H1 (cell line): Measurements from ENCODE around the gene LRRK1.

Experiments
- ATF2 ChIP-seq: IDR thresholded peaks from 2 replicates; pipeline ENCODE4 v1.6.1; 2012; ENCODE audit warnings: low read length, inconsistent platforms
- CBX5 ChIP-seq: fragments of 300-800, 300-1000 bp; sonication (generic); IDR thresholded peaks from 2 replicates; pipeline ENCODE4 v1.7.1; 2016; ENCODE audit warnings: antibody characterized with exemption, low read length, low read depth
- CHD1 ChIP-seq: IDR thresholded peaks from 2 replicates; pipeline ENCODE4 v1.6.1; 2012; ENCODE audit warnings: low read depth, low read length, improper control_type of control experiment
- CTCF ChIP-seq, 3 experiments: IDR thresholded peaks; 1 replicate in 2 of 3; 2 replicates in 1 of 3; pipeline versions ENCODE4 v1.5.1 to v1.6.1; 2011; ENCODE audit warnings: low read length in 3 of 3, mild to moderate bottlenecking in 3 of 3, inconsistent platforms in 2 of 3, low read depth in 1 of 3, moderate library complexity in 1 of 3; ENCODE audit not compliant: insufficient read depth in 1 of 3; ENCODE audit errors: control extremely low read depth in 1 of 3
- E2F6 ChIP-seq: IDR thresholded peaks from 2 replicates; pipeline ENCODE4 v1.6.1; 2012; ENCODE audit warnings: inconsistent platforms
- EZH2 ChIP-seq: fragments of 200-600 bp; sonication (generic); IDR thresholded peaks from 2 replicates; pipeline ENCODE4 v1.7.1; 2012; ENCODE audit warnings: low read depth, mild to moderate bottlenecking, moderate library complexity, low read length, inconsistent platforms; ENCODE audit not compliant: severe bottlenecking
- RFX5 ChIP-seq: IDR thresholded peaks from 2 replicates; pipeline ENCODE4 v1.6.1; 2011; ENCODE audit warnings: low read depth, low read length, improper control_type of control experiment, borderline replicate concordance

GRCh38 chr15:100877551-100877950 is 41.6 kb upstream of the LRRK1 start:
- TF ChIP-seq ATF2, result no peak
- no peak for TF ChIP-seq CHD1
- TF ChIP-seq CTCF (IDR thresholded peaks at IDR 0.05; ENCODE audit: control extremely low read depth in 1 of 3, insufficient read depth in 1 of 3, low read depth in 1 of 3, low read length in 3 of 3), result no peak
- no peak for TF ChIP-seq E2F6
- TF ChIP-seq CBX5, result no peak
- no peak for TF ChIP-seq EZH2
- no peak for TF ChIP-seq RFX5
